ENCODE measurements around the gene APP.

DNA sequence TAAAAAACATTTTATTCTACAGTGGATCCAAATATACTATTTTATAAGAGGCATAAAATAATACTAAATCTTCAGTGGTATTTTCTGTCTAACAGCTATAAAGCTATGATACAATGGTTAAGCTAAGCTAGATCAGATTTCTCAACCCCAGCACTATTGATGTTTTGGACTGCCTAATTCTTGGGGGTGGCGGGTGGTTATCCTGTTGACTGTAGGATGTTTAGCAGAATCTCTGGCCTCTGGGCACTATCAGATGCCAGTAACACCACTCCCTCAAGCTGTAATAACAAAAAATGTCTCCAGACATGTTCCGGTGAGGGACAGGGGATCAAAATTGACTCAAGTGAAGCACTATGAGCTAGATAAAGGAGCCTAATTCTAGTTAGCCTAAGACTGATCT is 118.5 kb downstream of the APP start:
- no peak for TF ChIP-seq ZNF830 (tag by site-specific recombination; IDR thresholded peaks at IDR 0.05; ENCODE audit: low read depth)
- TF ChIP-seq, protein P1, sequence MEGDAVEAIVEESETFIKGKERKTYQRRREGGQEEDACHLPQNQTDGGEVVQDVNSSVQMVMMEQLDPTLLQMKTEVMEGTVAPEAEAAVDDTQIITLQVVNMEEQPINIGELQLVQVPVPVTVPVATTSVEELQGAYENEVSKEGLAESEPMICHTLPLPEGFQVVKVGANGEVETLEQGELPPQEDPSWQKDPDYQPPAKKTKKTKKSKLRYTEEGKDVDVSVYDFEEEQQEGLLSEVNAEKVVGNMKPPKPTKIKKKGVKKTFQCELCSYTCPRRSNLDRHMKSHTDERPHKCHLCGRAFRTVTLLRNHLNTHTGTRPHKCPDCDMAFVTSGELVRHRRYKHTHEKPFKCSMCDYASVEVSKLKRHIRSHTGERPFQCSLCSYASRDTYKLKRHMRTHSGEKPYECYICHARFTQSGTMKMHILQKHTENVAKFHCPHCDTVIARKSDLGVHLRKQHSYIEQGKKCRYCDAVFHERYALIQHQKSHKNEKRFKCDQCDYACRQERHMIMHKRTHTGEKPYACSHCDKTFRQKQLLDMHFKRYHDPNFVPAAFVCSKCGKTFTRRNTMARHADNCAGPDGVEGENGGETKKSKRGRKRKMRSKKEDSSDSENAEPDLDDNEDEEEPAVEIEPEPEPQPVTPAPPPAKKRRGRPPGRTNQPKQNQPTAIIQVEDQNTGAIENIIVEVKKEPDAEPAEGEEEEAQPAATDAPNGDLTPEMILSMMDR (tag by site-specific recombination; IDR thresholded peaks at IDR 0.05), result no peak
- TF ChIP-seq, protein P2, sequence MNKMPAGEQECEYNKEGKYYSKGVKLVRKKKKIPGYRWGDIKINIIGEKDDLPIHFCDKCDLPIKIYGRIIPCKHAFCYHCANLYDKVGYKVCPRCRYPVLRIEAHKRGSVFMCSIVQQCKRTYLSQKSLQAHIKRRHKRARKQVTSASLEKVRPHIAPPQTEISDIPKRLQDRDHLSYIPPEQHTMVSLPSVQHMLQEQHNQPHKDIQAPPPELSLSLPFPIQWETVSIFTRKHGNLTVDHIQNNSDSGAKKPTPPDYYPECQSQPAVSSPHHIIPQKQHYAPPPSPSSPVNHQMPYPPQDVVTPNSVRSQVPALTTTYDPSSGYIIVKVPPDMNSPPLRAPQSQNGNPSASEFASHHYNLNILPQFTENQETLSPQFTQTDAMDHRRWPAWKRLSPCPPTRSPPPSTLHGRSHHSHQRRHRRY (tag by site-specific recombination; IDR thresholded peaks at IDR 0.05), result no peak
- no peak for TF ChIP-seq ZNF514 (tag by site-specific recombination; IDR thresholded peaks at IDR 0.05)
- TF ChIP-seq ZNF2 (tag by site-specific recombination; IDR thresholded peaks at IDR 0.05), result no peak
- TF ChIP-seq, protein P3, sequence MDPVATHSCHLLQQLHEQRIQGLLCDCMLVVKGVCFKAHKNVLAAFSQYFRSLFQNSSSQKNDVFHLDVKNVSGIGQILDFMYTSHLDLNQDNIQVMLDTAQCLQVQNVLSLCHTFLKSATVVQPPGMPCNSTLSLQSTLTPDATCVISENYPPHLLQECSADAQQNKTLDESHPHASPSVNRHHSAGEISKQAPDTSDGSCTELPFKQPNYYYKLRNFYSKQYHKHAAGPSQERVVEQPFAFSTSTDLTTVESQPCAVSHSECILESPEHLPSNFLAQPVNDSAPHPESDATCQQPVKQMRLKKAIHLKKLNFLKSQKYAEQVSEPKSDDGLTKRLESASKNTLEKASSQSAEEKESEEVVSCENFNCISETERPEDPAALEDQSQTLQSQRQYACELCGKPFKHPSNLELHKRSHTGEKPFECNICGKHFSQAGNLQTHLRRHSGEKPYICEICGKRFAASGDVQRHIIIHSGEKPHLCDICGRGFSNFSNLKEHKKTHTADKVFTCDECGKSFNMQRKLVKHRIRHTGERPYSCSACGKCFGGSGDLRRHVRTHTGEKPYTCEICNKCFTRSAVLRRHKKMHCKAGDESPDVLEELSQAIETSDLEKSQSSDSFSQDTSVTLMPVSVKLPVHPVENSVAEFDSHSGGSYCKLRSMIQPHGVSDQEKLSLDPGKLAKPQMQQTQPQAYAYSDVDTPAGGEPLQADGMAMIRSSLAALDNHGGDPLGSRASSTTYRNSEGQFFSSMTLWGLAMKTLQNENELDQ (tag by site-specific recombination; IDR thresholded peaks at IDR 0.05; ENCODE audit: low read depth), result no peak
- TF ChIP-seq SETDB1 (IDR thresholded peaks at IDR 0.05; ENCODE audit: insufficient read length, low read length), result no peak
- no peak for TF ChIP-seq ZNF792 (tag by site-specific recombination; IDR thresholded peaks at IDR 0.05)
- TF ChIP-seq TRIM28 (IDR thresholded peaks at IDR 0.05; ENCODE audit: borderline replicate concordance, low read length), result no peak
- no peak for TF ChIP-seq ZNF747 (tag by site-specific recombination; IDR thresholded peaks at IDR 0.05)
- TF ChIP-seq ZNF350 (tag by site-specific recombination; IDR thresholded peaks at IDR 0.05), result no peak
- TF ChIP-seq YY2 (tag by site-specific recombination; IDR thresholded peaks at IDR 0.05), result no peak
- TF ChIP-seq, protein P4, sequence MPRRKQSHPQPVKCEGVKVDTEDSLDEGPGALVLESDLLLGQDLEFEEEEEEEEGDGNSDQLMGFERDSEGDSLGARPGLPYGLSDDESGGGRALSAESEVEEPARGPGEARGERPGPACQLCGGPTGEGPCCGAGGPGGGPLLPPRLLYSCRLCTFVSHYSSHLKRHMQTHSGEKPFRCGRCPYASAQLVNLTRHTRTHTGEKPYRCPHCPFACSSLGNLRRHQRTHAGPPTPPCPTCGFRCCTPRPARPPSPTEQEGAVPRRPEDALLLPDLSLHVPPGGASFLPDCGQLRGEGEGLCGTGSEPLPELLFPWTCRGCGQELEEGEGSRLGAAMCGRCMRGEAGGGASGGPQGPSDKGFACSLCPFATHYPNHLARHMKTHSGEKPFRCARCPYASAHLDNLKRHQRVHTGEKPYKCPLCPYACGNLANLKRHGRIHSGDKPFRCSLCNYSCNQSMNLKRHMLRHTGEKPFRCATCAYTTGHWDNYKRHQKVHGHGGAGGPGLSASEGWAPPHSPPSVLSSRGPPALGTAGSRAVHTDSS (tag by site-specific recombination; IDR thresholded peaks at IDR 0.05), result no peak

Measured in HEK293 (cell line).